Measurements from ENCODE around the gene CHSY1.
"Not testable (repeated sequence)": the region's sequence is repeated elsewhere in the genome, so short reads cannot be mapped to it uniquely, and the experiment has no call there.

Gene CHSY1

GRCh38 chr15:101128221-101129015 is 123.4 kb downstream of the CHSY1 start:
- Histone ChIP-seq H3K79me2 (ENCODE audit: low read length) (no peaks in the 10 kb centered on the region), H3K4me1 (ENCODE audit: low read length) (peaks cover 52% of the 10 kb centered on the region), H3K4me3 (ENCODE audit: low read length) (no peak overlapping the region), H3K36me3 (replicated peaks; ENCODE audit: low read depth, low read length) (no peaks in the 10 kb centered on the region), H4K20me1 (ENCODE audit: insufficient read depth, low read length) (no peaks in the 10 kb centered on the region), H2AFZ (ENCODE audit: low read depth, low read length) (no peak overlapping the region), H3K27ac (ENCODE audit: low read length) (no peak overlapping the region), H3K9me3 (ENCODE audit: insufficient read depth, low read length) (no peaks in the 10 kb centered on the region), H3K27me3 (ENCODE audit: low read depth, low read length) (peaks cover 45% of the 10 kb centered on the region), H3K4me2 (ENCODE audit: low read length) (peak overlapping the region; percentile 78), H3K9ac (ENCODE audit: low read length) (no peak overlapping the region)
- no peak for TF ChIP-seq EZH2phosphoT487 (IDR thresholded peaks at IDR 0.05; ENCODE audit: low read depth)
- TF ChIP-seq CTCF (IDR thresholded peaks at IDR 0.05; ENCODE audit: low read depth, low read length), result no peak

- Histone ChIP-seq H3K4me2 (ENCODE audit: low read length) (peak overlapping the region; percentile 78), H2AFZ (ENCODE audit: low read depth, low read length) (no peak overlapping the region), H3K9me3 (ENCODE audit: insufficient read depth, low read length) (no peaks in the 10 kb centered on the region), H3K4me1 (ENCODE audit: low read length) (peaks cover 52% of the 10 kb centered on the region), H3K4me3 (ENCODE audit: low read length) (peak overlapping the region; percentile 53), H3K79me2 (ENCODE audit: low read length) (no peaks in the 10 kb centered on the region), H4K20me1 (ENCODE audit: insufficient read depth, low read length) (no peaks in the 10 kb centered on the region), H3K36me3 (replicated peaks; ENCODE audit: low read depth, low read length) (no peaks in the 10 kb centered on the region), H3K9ac (ENCODE audit: low read length) (peak overlapping the region; percentile 37; the same call in 1 of the 2 replicates), H3K27ac (ENCODE audit: low read length) (peak overlapping the region; percentile 32), H3K27me3 (ENCODE audit: low read depth, low read length) (peaks cover 53% of the 10 kb centered on the region)
- TF ChIP-seq CTCF (IDR thresholded peaks at IDR 0.05; ENCODE audit: low read depth, low read length) (no peak), EZH2phosphoT487 (IDR thresholded peaks at IDR 0.05; ENCODE audit: low read depth) (0 out of 2 replicates have a peak, but pooled peaks have one; percentile 32)
These were observed 124.3 kb downstream of the CHSY1 start for GRCh38 chr15:101127506-101128076.

GRCh38 chr15:101126618-101127505 is 125.0 kb downstream of the CHSY1 start:
- Histone ChIP-seq H3K27ac (ENCODE audit: low read length) (peak overlapping the region; percentile 32), H3K4me3 (ENCODE audit: low read length) (peak overlapping the region; percentile 53), H3K27me3 (ENCODE audit: low read depth, low read length) (peaks cover 60% of the 10 kb centered on the region), H3K4me2 (ENCODE audit: low read length) (peak overlapping the region; percentile 78), H3K79me2 (ENCODE audit: low read length) (no peaks in the 10 kb centered on the region), H3K36me3 (replicated peaks; ENCODE audit: low read depth, low read length) (no peaks in the 10 kb centered on the region), H2AFZ (ENCODE audit: low read depth, low read length) (no peak overlapping the region), H3K4me1 (ENCODE audit: low read length) (peaks cover 55% of the 10 kb centered on the region), H4K20me1 (ENCODE audit: insufficient read depth, low read length) (no peaks in the 10 kb centered on the region), H3K9me3 (ENCODE audit: insufficient read depth, low read length) (no peaks in the 10 kb centered on the region), H3K9ac (ENCODE audit: low read length) (peak overlapping the region; percentile 37; the same call in 1 of the 2 replicates)
- TF ChIP-seq CTCF (IDR thresholded peaks at IDR 0.05; ENCODE audit: low read depth, low read length) (peak; percentile 11; the same call in 1 of the 2 replicates), EZH2phosphoT487 (IDR thresholded peaks at IDR 0.05; ENCODE audit: low read depth) (no peak)

GRCh38 chr15:101125881-101126428 is 125.9 kb downstream of the CHSY1 start:
- H3K36me3 ChIP-seq (replicated peaks; ENCODE audit: low read depth, low read length); H3K4me2 ChIP-seq (ENCODE audit: low read length); H4K20me1 ChIP-seq (ENCODE audit: insufficient read depth, low read length); H3K79me2 ChIP-seq (ENCODE audit: low read length); H3K9ac ChIP-seq (ENCODE audit: low read length); H3K27ac ChIP-seq (ENCODE audit: low read length); H3K9me3 ChIP-seq (ENCODE audit: insufficient read depth, low read length); H2AFZ ChIP-seq (ENCODE audit: low read depth, low read length); H3K4me3 ChIP-seq (ENCODE audit: low read length): not testable (repeated sequence)
- peaks cover 63% of the 10 kb centered on the region for H3K4me1 ChIP-seq (ENCODE audit: low read length)
- peaks cover 60% of the 10 kb centered on the region for H3K27me3 ChIP-seq (ENCODE audit: low read depth, low read length)
